Spinal cord (tissue), 10 donors: ENCODE data around the gene OR52A5. TPM values are rescaled to one million over a fixed set of nuclear protein-coding genes. Genes with fewer than 3 reads are reported as not detected.

Source experiments
- DNase-seq, 6 donors: peaks; one replicate each; pipeline versions ENCODE4 v3.0.0 to v3.0.0-alpha.2; 2013 to 2015; ENCODE audit warnings: low spot score in 6 of 6, low read depth in 4 of 6
- H3K27ac ChIP-seq: one replicate; pipeline ENCODE4 v1.5.1; 2013; ENCODE audit warnings: low read depth, low read length, control low read depth
- H3K27me3 ChIP-seq: one replicate; pipeline ENCODE4 v1.6.1; 2013; ENCODE audit warnings: low read length; ENCODE audit not compliant: control insufficient read depth, insufficient read depth
- H3K36me3 ChIP-seq: one replicate; pipeline ENCODE4 v1.6.1; 2013; ENCODE audit warnings: low read length; ENCODE audit not compliant: control insufficient read depth, insufficient read depth
- H3K4me1 ChIP-seq: one replicate; pipeline ENCODE4 v1.6.1; 2013; ENCODE audit warnings: low read length; ENCODE audit not compliant: control insufficient read depth, insufficient read depth
- H3K4me3 ChIP-seq: one replicate; pipeline ENCODE4 v1.5.1; 2013; ENCODE audit warnings: low read depth, low read length, control low read depth
- H3K9me3 ChIP-seq: one replicate; pipeline ENCODE4 v1.6.1; 2013; ENCODE audit warnings: low read length; ENCODE audit not compliant: control insufficient read depth, insufficient read depth
- WGBS: methylation state at CpG from one replicate; pipeline ENCODE4 v1.1.5; 2013; ENCODE audit warnings: missing lambda C conversion rate; ENCODE audit not compliant: insufficient coverage; 5-methylcytosine and 5-hydroxymethylcytosine counted together
- polyA plus RNA-seq, 2 donors: library from polyadenylated mRNA; unstranded; fragments of 120-200 nt; gene quantifications; one replicate each; pipeline ENCODE4 v1.2.1, GENCODE V29; 2013; ENCODE audit not compliant: insufficient read length in 2 of 2
- total RNA-seq, 2 donors: library from RNA; depleted of rRNA in 1 of 2; stranded (reverse); fragments of 120-200 nt in 1 of 2; fragments of >200 nt in 1 of 2; gene quantifications; one replicate each; pipeline versions ENCODE4 v1.2.3 to v1.2.4, GENCODE V29; 2013 to 2014
- donor health status: healthy.

Gene OR52A5
- total and polyA plus RNA-seq, 4 donors: 0.06 TPM; not detected in 3

- DNase-seq: no peak
- Histone ChIP-seq H3K27ac (no peak overlapping the region), H3K9me3 (no peaks in the 10 kb centered on the region), H3K27me3 (no peaks in the 10 kb centered on the region), H3K36me3 (no peaks in the 10 kb centered on the region), H3K4me1 (no peaks in the 10 kb centered on the region), H3K4me3 (no peak overlapping the region)
These were observed 54.6 kb downstream of the OR52A5 start for GRCh38 chr11:5083602-5084001.

DNA sequence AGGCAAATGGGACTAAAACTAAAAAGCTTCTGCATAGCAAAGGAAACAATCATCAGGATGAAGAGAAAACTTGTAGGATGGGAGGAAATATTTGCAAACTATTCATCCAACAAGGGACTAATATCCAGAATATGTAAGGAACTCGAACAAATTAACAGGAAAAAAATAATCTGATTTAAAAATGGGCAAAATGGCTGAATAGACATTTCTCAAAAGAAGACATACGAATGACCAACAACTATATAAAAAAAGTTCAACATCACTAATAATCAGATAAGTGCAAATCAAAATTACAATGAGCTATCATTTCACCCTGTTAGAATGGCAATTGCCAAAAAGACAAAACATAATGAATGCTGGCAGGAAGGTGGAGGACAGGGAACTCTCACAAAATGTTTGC is 56.8 kb downstream of the OR52A5 start:
- no peak overlapping the region for H3K27ac ChIP-seq
- H3K4me1 ChIP-seq: no peaks in the 10 kb centered on the region
- DNase-seq: no peak
- no peak overlapping the region for H3K4me3 ChIP-seq
- H3K9me3 ChIP-seq: no peaks in the 10 kb centered on the region
- no CpG with 5 or more reads among the region's 2 CpGs for whole genome bisulfite sequencing
- H3K27me3 ChIP-seq: no peaks in the 10 kb centered on the region
- no peaks in the 10 kb centered on the region for H3K36me3 ChIP-seq

Other genes starting within 250 kb of the OR52A5 start
- gene OR51A7, start 234.6 kb downstream of the OR52A5 start, total RNA-seq: not detected
- not detected for gene OR51A7, start 234.6 kb downstream of the OR52A5 start, polyA plus RNA-seq
- gene OR51G2, start 219.0 kb downstream of the OR52A5 start, total RNA-seq: not detected
- not detected for gene OR51G2, start 219.0 kb downstream of the OR52A5 start, polyA plus RNA-seq
- not detected for gene OR51G1, start 214.0 kb downstream of the OR52A5 start, total RNA-seq
- gene OR51G1, start 214.0 kb downstream of the OR52A5 start, polyA plus RNA-seq: not detected
- gene OR51A4, start 190.8 kb downstream of the OR52A5 start, total RNA-seq: not detected
- not detected for gene OR51A4, start 190.8 kb downstream of the OR52A5 start, polyA plus RNA-seq
- not detected for gene OR51A2, start 182.6 kb downstream of the OR52A5 start, total RNA-seq
- not detected for gene OR51A2, start 182.6 kb downstream of the OR52A5 start, polyA plus RNA-seq
- gene OR51L1, start 143.5 kb downstream of the OR52A5 start, total RNA-seq: not detected
- under 1 TPM in 1 of 2 donors, not detected in 1; 0.03 TPM for gene OR51L1, start 143.5 kb downstream of the OR52A5 start, polyA plus RNA-seq
- not detected for gene OR52J3, start 91.8 kb downstream of the OR52A5 start, total RNA-seq
- not detected for gene OR52J3, start 91.8 kb downstream of the OR52A5 start, polyA plus RNA-seq
- not detected for gene OR52E2, start 78.7 kb downstream of the OR52A5 start, total RNA-seq
- gene OR52E2, start 78.7 kb downstream of the OR52A5 start, polyA plus RNA-seq: not detected
- gene OR52E1, start 68.8 kb downstream of the OR52A5 start, total RNA-seq: not detected
- not detected for gene OR52E1, start 68.8 kb downstream of the OR52A5 start, polyA plus RNA-seq
- not detected for gene OR52A1, start 16.4 kb upstream of the OR52A5 start, total RNA-seq
- gene OR52A1, start 16.4 kb upstream of the OR52A5 start, polyA plus RNA-seq: under 1 TPM; 0.05 to 0.10 TPM
- gene OR51V1, start 62.3 kb upstream of the OR52A5 start, total RNA-seq: not detected
- not detected for gene OR51V1, start 62.3 kb upstream of the OR52A5 start, polyA plus RNA-seq
- gene HBB, start 88.7 kb upstream of the OR52A5 start, total RNA-seq: 1,000 to 10,000 TPM; 1,170 to 2,002 TPM
- gene HBB, start 88.7 kb upstream of the OR52A5 start, polyA plus RNA-seq: 100 to 1,000 TPM; 132 to 148 TPM
- gene HBD, start 96.1 kb upstream of the OR52A5 start, total RNA-seq: 1 to 10 TPM in 1 of 2 donors, under 1 TPM in 1; 0.17 to 1.2 TPM
- not detected for gene HBD, start 96.1 kb upstream of the OR52A5 start, polyA plus RNA-seq
- 1,000 to 10,000 TPM in 1 of 2 donors, 100 to 1,000 TPM in 1; 286 to 1,550 TPM for gene HBG1, start 111.5 kb upstream of the OR52A5 start, total RNA-seq
- 10 to 100 TPM in 1 of 2 donors, 1 to 10 TPM in 1; 8.9 to 10.7 TPM for gene HBG1, start 111.5 kb upstream of the OR52A5 start, polyA plus RNA-seq
- over 10,000 TPM; 12,245 to 14,331 TPM for gene HBG2, start 116.4 kb upstream of the OR52A5 start, total RNA-seq
- gene HBG2, start 116.4 kb upstream of the OR52A5 start, polyA plus RNA-seq: 1,000 to 10,000 TPM; 2,225 to 2,582 TPM
- gene HBE1, start 131.6 kb upstream of the OR52A5 start, total RNA-seq: 10 to 100 TPM; 14.4 to 30.5 TPM
- 1 to 10 TPM; 9.2 to 9.3 TPM for gene HBE1, start 131.6 kb upstream of the OR52A5 start, polyA plus RNA-seq
- gene OR51B4, start 163.6 kb upstream of the OR52A5 start, total RNA-seq: under 1 TPM in 1 of 2 donors, not detected in 1; 0.17 TPM
- not detected for gene OR51B4, start 163.6 kb upstream of the OR52A5 start, polyA plus RNA-seq
- gene OR51B2, start 185.9 kb upstream of the OR52A5 start, total RNA-seq: under 1 TPM; 0.20 to 0.22 TPM
- not detected for gene OR51B2, start 185.9 kb upstream of the OR52A5 start, polyA plus RNA-seq
- 1 to 10 TPM in 1 of 2 donors, under 1 TPM in 1; 0.99 to 1.7 TPM for gene OR51B5, start 205.2 kb upstream of the OR52A5 start, total RNA-seq
- under 1 TPM in 1 of 2 donors, not detected in 1; 0.33 TPM for gene OR51B5, start 205.2 kb upstream of the OR52A5 start, polyA plus RNA-seq
- gene OR51B6, start 213.2 kb upstream of the OR52A5 start, total RNA-seq: not detected
- gene OR51B6, start 213.2 kb upstream of the OR52A5 start, polyA plus RNA-seq: not detected
- not detected for gene OR51M1, start 245.5 kb upstream of the OR52A5 start, total RNA-seq
- not detected for gene OR51M1, start 245.5 kb upstream of the OR52A5 start, polyA plus RNA-seq